GM12874 (cell line): ENCODE results near the gene IFNL1.

ENCODE experiments used
- CTCF ChIP-seq: IDR thresholded peaks from 2 replicates; pipeline ENCODE4 v1.5.1; 2011; ENCODE audit warnings: low read depth, mild to moderate bottlenecking, control low read depth, low read length, moderate library complexity; ENCODE audit not compliant: insufficient read depth

Gene IFNL1

DNA sequence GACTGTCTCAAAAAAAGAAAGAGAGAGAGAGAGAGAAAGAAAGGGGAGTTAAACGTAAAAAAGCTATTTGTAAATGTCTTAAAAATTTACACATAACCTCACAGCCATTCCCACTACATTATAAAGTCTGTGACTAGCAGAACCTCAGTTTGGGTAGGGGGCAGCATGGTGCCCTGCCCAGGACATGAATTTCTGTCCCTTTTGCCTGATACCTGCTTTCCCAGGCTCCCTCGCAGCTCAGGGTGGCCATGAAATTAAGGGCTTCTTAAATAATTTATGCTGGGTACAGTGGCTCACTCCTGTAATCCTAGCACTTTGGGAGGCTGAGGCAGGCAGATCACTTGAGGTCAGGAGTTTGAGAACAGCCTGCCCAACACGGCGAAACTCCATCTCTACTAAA, 4.8 kb downstream of the IFNL1 start:
- no peak for TF ChIP-seq CTCF

- no peak for TF ChIP-seq CTCF
These were observed 5.4 kb downstream of the IFNL1 start for GRCh38 chr19:39301562-39301961.

GRCh38 chr19:39303373-39304184, 7.4 kb downstream of the IFNL1 start:
- TF ChIP-seq CTCF = no peak

- no peak for TF ChIP-seq CTCF
These were observed 7.9 kb downstream of the IFNL1 start for GRCh38 chr19:39304185-39304513.

GRCh38 chr19:39304701-39305571, 8.7 kb downstream of the IFNL1 start:
- no peak for TF ChIP-seq CTCF

DNA sequence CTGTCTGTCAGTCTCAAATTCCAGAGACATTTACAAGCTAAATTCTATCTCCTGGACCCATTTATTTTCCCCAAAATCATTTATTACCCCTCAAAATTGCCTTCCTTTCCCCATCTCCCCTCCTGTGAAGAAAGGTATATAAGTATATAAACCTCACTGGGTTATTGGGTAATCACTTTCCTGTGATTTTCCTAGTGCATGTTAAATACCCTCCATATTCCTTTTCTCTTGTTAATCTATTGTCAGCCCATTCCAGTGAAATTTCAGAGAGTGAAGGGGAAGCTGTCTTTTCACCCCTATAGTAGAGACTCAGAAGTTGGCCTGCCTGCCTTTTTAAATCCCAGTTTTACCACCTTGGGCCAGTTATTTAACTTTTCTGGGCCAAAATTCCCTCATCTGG, 9.9 kb downstream of the IFNL1 start:
- no peak for TF ChIP-seq CTCF

DNA sequence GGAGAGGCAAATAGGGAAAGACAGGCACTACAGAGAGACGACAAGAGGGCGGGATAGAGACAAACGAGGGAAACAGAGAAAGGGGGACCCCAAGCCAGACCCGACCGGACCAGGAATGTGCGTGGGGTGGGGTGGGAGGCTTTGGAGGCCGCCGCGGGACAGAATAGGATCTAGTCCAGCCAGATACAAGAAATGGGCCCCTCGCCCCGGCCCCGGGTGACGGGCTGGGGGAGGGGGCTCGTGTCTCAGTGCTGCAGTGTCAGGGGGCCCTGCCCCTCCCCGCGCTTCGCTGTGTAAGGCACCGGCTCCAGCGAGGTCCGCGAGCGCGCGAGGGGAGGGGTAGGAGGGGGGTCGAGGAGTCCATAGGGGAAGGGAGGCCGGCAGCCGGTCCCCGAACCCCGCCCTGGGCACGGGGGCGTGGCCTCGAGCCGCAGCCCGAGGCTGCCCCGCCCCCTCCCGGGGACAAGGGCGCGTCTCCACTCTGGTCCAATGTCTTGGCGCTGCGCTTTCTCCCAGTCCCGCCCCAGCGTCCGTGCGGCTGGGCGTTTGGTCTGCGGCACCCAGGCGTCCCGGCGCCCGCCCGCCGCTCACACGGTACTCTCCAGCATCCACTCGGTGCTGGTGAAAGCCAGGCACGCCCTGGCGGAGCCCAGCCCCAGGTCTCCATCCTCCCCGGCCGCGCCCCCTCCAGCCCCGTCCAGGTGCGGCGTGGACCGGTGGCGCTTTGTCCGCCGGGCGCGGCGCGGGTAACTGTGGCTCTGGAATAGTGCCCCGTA, 11.0 kb downstream of the IFNL1 start:
- no peak for TF ChIP-seq CTCF
